GM12874 (cell line): Measurements from ENCODE around the gene ELMOD3.

Experiments
- CTCF ChIP-seq: IDR thresholded peaks from 2 replicates; pipeline ENCODE4 v1.5.1; 2011; ENCODE audit warnings: low read depth, mild to moderate bottlenecking, control low read depth, low read length, moderate library complexity; ENCODE audit not compliant: insufficient read depth

Gene ELMOD3

GRCh38 chr2:85314884-85315242, 39.7 kb upstream of the ELMOD3 start:
- TF ChIP-seq CTCF = no peak

GRCh38 chr2:85318222-85319074, 36.1 kb upstream of the ELMOD3 start:
- no peak for TF ChIP-seq CTCF

DNA sequence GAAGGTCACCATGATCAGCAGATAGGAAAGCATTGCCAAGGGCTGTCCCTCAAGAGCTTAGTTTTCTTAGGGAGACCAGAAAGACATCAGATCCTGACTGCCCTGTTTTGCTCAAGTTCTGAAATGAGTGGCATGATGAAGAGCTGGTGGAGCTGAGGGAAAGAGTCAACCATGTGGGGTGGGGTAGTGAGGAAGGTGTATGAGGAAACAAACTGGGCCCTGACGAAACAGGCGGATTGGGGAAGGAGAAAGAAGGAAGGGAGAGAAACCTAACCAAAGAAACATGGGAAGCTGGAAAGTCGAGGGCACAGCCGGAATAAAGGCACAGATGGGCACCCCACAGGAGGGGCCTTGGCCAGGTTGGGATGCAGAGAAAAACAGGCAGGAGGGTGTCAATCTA, 34.8 kb upstream of the ELMOD3 start:
- no peak for TF ChIP-seq CTCF

DNA sequence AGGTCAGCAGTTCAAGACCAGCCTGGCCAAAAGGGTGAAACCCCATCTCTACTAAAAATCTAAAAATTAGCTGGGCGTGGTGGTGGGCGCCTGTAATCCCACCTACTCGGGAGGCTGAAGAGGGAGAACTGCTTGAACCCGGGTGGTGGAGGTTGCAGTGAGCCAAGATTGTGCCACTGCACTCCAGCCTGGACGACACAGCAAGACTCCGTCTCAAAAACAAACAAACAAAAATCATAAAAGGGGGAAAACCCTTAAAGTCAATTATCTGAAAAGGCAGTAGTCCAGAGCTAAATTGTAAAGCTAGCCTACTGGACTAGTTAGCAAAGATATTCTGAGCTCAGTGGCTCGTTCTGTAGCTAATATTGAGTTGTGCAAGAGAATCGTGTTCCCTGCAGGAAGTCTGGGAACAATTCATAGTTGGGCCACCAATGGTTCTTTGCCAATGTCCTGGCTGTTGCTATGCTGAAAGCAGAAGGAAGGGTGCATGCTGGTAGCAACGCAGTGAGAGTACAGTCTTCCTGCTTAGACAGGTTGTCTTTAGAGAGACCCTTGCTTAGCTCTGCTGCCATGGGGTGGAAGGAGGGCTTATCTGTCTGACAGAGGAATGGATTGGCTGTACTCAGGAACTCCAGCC, 31.1 kb upstream of the ELMOD3 start:
- TF ChIP-seq CTCF = no peak

DNA sequence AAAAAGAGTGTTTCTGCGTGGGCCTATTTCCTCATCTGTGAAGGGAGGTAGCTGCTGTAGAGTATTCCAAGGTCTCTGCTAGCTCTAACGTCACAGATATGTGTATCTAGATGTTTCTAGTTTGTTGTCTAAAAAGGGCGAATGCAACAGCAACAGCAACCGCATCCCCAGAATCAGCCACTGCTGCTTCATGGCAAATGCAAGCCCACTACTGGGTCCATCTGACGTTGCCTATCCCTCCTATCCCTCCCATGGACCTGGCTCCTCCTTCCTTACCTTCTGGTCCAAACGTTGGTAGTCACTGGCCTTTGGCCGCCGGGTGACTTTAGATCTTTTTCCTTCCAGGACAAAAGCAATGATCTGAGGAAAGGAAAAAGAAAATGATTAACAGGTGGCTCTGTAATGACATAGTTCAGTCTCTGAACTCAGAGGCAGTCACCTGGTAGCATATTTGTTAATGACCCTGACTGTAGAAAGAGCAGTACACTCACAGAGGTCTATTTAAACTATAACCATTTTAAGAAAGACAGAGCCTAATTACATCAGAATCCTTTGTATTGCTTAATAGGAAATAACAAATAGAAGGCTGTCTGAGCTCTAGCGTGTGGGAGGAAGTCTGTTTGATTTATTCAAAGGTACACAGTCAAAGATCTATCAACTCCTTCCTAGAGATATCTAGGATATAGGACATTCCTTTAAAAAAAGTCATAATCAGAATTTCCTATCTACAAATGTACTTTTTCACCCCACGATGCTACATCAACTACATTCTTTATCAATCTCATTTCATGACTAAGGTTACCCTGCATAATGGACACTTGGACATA, 29.7 kb upstream of the ELMOD3 start:
- TF ChIP-seq CTCF = no peak

- TF ChIP-seq CTCF = no peak
These were observed 29.1 kb upstream of the ELMOD3 start for GRCh38 chr2:85325466-85325811.
